HepG2 (cell line): Measurements from ENCODE around the gene MLYCD. TPM values are rescaled to one million over a fixed set of nuclear protein-coding genes. Genes with fewer than 3 reads are reported as not detected.
A peak's percentile ranks its signal among the peaks of the same experiment; 100 is the strongest.

Experiments
- ARID5B ChIP-seq: IDR thresholded peaks from 2 replicates; pipeline ENCODE4 v1.4.0; 2020; ENCODE audit warnings: mild to moderate bottlenecking, missing genetic modification reagents
- DNMT3B ChIP-seq: conservative IDR thresholded peaks from 2 replicates; pipeline ENCODE4 v1.6.1; 2016; ENCODE audit warnings: missing biosample characterization, control low read depth
- GFI1 ChIP-seq: sonication (generic); formaldehyde crosslinking; IDR thresholded peaks from 2 replicates; pipeline ENCODE4 v1.5.0; 2020; ENCODE audit warnings: missing genetic modification reagents, mild to moderate bottlenecking, borderline replicate concordance
- GTF3A ChIP-seq: sonication (generic); formaldehyde crosslinking; conservative IDR thresholded peaks from 2 replicates; pipeline ENCODE4 v1.4.0; 2020; ENCODE audit warnings: mild to moderate bottlenecking, missing genetic modification reagents
- KDM2A ChIP-seq: sonication (generic); formaldehyde crosslinking; IDR thresholded peaks from 2 replicates; pipeline ENCODE4 v1.4.0; 2020; ENCODE audit warnings: low read depth, missing genetic modification reagents, borderline replicate concordance
- KDM5A ChIP-seq: fragments of 200-600 bp; sonication (generic); IDR thresholded peaks from 2 replicates; pipeline ENCODE4 v1.7.0; 2018; ENCODE audit warnings: antibody characterized with exemption, mild to moderate bottlenecking, low read length, borderline replicate concordance
- KLF11 ChIP-seq: IDR thresholded peaks from 2 replicates; pipeline ENCODE4 v1.6.1; 2016; ENCODE audit warnings: missing compliant biosample characterization
- MEIS2 ChIP-seq: sonication (generic); formaldehyde crosslinking; IDR thresholded peaks from 2 replicates; pipeline ENCODE4 v1.9.0; 2021; ENCODE audit warnings: mild to moderate bottlenecking, missing genetic modification reagents
- NKX3-1 ChIP-seq: sonication (generic); formaldehyde crosslinking; IDR thresholded peaks from 2 replicates; pipeline ENCODE4 v1.5.0; 2020; ENCODE audit warnings: missing genetic modification reagents
- SOX13 ChIP-seq, 3 experiments: fragments of 450-650 bp in 1 of 3; sonication (generic) in 1 of 3; formaldehyde crosslinking in 1 of 3; IDR thresholded peaks in 2 of 3; conservative IDR thresholded peaks in 1 of 3; 2 replicates each; pipeline versions ENCODE4 v1.5.0 to v1.6.1; 2016 to 2020; ENCODE audit warnings: antibody characterized with exemption in 1 of 3, mild to moderate bottlenecking in 1 of 3, missing compliant biosample characterization in 1 of 3, missing genetic modification reagents in 1 of 3, moderate library complexity in 1 of 3
- ZBTB26 ChIP-seq: IDR thresholded peaks from 2 replicates; pipeline ENCODE4 v1.6.1; 2016; ENCODE audit warnings: missing compliant biosample characterization, missing genetic modification reagents, borderline replicate concordance
- ZBTB40 ChIP-seq, 2 experiments: fragments of 450-650 bp in 1 of 2; sonication (generic) in 1 of 2; formaldehyde crosslinking in 1 of 2; IDR thresholded peaks; 2 replicates each; pipeline versions ENCODE4 v1.6.1 to v1.8.0; 2016 to 2022; ENCODE audit warnings: antibody characterized with exemption in 1 of 2, mild to moderate bottlenecking in 1 of 2, missing genetic modification reagents in 1 of 2
- ZFP82 ChIP-seq: sonication (generic); formaldehyde crosslinking; IDR thresholded peaks from 2 replicates; pipeline ENCODE4 v1.5.1; 2020; ENCODE audit warnings: mild to moderate bottlenecking, missing genetic modification reagents, borderline replicate concordance
- ZNF775 ChIP-seq: sonication (generic); formaldehyde crosslinking; IDR thresholded peaks from 2 replicates; pipeline ENCODE4 v1.4.0; 2020; ENCODE audit warnings: missing genetic modification reagents, mild to moderate bottlenecking, moderate library complexity, borderline replicate concordance
- polyA plus RNA-seq, 8 experiments: library from polyadenylated mRNA; depleted of rRNA in 3 of 8; stranded (reverse) in 7 of 8; unstranded in 1 of 8; fragments of >200 nt; fragmentation: Illumina TruSeq in 4 of 8; extraction: Trizol in 4 of 8; gene quantifications; 2 replicates each; pipeline versions ENCODE4 v1.2.1 to v1.2.3, GENCODE V29; 2011 to 2016; ENCODE audit warnings: low read depth in 4 of 8, missing spikeins in 1 of 8, mixed read lengths in 1 of 8; ENCODE audit not compliant: insufficient read depth in 1 of 8
- total RNA-seq, 5 experiments: library from RNA; depleted of rRNA; stranded (reverse); fragments of >200 nt; fragmentation: Illumina TruSeq; extraction: Trizol; gene quantifications; 2 replicates each; pipeline ENCODE4 v1.2.3, GENCODE V29; 2016; ENCODE audit warnings: low read depth in 1 of 5

MLYCD gene
- total and polyA plus RNA-seq, 2 of the 13 experiments (the other 11 are each of a cell fraction or from before 2014, with no cell fraction given): 1.8 to 4.0 TPM

- no peak for TF ChIP-seq ZBTB40 (IDR thresholded peaks at IDR 0.05)
- no peak for TF ChIP-seq ZBTB40 (CRISPR knock-in tag; IDR thresholded peaks at IDR 0.05)
- peak; percentile 94 for TF ChIP-seq KDM2A (CRISPR knock-in tag)
- TF ChIP-seq ZNF775: no peak
- TF ChIP-seq ZFP82 (CRISPR knock-in tag): no peak
- no peak for TF ChIP-seq KDM5A
- no peak for TF ChIP-seq NKX3-1 (CRISPR knock-in tag)
- TF ChIP-seq KLF11 (CRISPR knock-in tag): 0 out of 2 replicates have a peak, but pooled peaks have one; percentile 68
- no peak for TF ChIP-seq GFI1
- TF ChIP-seq MEIS2 (CRISPR knock-in tag): peak; percentile 28; the same call in 1 of the 2 replicates
- no peak for TF ChIP-seq GTF3A
- no peak for TF ChIP-seq ZBTB26
- TF ChIP-seq ARID5B (CRISPR knock-in tag): peak; percentile 48
- TF ChIP-seq SOX13 (IDR thresholded peaks at IDR 0.05): no peak
- peak in 1 of 2 experiments; percentile 40; a peak in 1 of 4 replicates for TF ChIP-seq SOX13 (CRISPR knock-in tag; conservative IDR thresholded peaks at IDR 0.05 in 1 of 2, IDR thresholded peaks at IDR 0.05 in 1 of 2)
- no peak for TF ChIP-seq DNMT3B (CRISPR knock-in tag)
These were observed 27.9 kb downstream of the MLYCD start (continued) for GRCh38 chr16:83926726-83927397.
